Measurements from ENCODE around the gene WNT7B. TPM values are rescaled to one million over a fixed set of nuclear protein-coding genes. Genes with fewer than 3 reads are reported as not detected.

WNT7B gene
- total RNA-seq, 3 donors from 2014 or later (not counting 1 experiment from before 2014, with no cell fraction given) = not detected

DNA sequence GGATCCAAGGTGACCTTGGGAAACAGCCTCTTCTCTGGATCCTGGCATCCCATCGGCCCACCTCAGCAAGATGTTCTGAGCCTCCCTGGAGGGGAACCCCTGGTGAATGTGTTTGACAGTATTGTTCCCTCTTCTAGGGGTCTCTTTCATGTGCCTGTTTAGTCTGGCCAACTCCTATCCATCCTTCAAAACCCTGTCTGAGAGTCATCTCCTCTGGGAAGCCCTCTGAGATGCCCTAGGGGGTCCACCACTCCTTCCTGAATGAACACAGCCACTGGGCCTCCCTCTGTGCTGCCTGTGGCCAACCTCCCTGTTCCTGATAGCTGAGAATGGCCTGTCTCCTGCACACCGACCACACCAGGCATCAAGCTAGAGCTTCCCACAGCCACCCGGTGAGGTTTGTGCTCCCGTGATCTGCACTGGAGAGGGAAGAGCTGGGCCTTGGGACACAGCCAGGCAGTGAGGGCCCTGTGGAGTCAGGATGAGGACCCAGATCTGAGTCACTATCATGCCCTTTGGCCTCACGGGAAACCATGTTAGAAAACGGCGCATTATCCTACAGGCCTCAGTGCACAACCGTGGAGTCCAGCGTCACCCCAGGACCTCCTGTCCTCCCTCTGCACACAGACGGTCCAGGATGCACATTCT is 8.8 kb downstream of the WNT7B start:
- Histone ChIP-seq H3K4me1 (ENCODE audit: control insufficient read depth, insufficient read depth, low read length) (peaks cover 4% of the 10 kb centered on the region), H3K27ac (ENCODE audit: low read length) (no peak overlapping the region), H3K9me3 (ENCODE audit: control insufficient read depth, insufficient read depth, low read length) (no peaks in the 10 kb centered on the region), H3K27me3 (ENCODE audit: control insufficient read depth, insufficient read depth, low read length) (peaks cover 8% of the 10 kb centered on the region), H3K4me3 (ENCODE audit: low read length) (no peak overlapping the region), H3K36me3 (ENCODE audit: control insufficient read depth, insufficient read depth, low read length) (no peaks in the 10 kb centered on the region)
- H3K4me1 Mint-ChIP-seq = peaks cover 0 to 5% of the 10 kb centered on the region in 2 donors
- H3K4me3 Mint-ChIP-seq = no peak overlapping the region
- TF ChIP-seq, protein P1, sequence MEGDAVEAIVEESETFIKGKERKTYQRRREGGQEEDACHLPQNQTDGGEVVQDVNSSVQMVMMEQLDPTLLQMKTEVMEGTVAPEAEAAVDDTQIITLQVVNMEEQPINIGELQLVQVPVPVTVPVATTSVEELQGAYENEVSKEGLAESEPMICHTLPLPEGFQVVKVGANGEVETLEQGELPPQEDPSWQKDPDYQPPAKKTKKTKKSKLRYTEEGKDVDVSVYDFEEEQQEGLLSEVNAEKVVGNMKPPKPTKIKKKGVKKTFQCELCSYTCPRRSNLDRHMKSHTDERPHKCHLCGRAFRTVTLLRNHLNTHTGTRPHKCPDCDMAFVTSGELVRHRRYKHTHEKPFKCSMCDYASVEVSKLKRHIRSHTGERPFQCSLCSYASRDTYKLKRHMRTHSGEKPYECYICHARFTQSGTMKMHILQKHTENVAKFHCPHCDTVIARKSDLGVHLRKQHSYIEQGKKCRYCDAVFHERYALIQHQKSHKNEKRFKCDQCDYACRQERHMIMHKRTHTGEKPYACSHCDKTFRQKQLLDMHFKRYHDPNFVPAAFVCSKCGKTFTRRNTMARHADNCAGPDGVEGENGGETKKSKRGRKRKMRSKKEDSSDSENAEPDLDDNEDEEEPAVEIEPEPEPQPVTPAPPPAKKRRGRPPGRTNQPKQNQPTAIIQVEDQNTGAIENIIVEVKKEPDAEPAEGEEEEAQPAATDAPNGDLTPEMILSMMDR (IDR thresholded peaks at IDR 0.05) = no peak
- H3K27ac Mint-ChIP-seq = no peak overlapping the region
- intact Hi-C loops (cut with micrococcal nuclease) = no loop called here
- no peaks in the 10 kb centered on the region for H3K9me3 Mint-ChIP-seq
- 93% methylated on average over 9 of the region's 10 CpGs for WGBS (ENCODE audit: insufficient coverage)
- DNase-seq (no peak), ATAC-seq (no peak)
- H3K36me3 Mint-ChIP-seq = no peaks in the 10 kb centered on the region
- peaks cover 17 to 24% of the 10 kb centered on the region in 2 donors for H3K27me3 Mint-ChIP-seq (ENCODE audit: low read depth in 2 of 2)

DNA sequence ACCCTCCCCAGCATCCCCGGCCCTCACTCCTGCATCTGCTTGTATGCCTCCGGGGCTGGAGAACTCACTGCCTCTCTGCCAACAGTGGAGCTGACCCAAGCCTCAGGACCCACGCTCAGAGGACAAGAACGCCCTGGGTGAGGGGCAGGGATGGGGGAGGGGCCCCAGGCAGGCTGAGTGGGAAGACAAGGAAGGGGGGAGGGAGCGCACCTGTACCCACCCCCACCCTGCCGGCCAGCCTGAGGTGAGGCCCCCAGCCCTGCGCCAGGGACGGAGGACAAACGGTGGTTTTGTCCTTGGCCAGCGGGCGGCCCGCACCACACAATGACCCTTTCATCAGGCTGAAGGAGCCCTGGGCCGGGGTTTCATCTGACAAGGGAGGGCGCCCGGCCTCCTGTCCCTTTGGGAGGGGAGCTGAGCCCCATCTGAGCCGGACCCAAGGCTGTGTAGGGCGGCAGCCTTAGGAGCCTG is 10.0 kb downstream of the WNT7B start:
- TF ChIP-seq, protein P1 (IDR thresholded peaks at IDR 0.05) = no peak
- WGBS (ENCODE audit: insufficient coverage) = 47% methylated on average over 17 of the region's 17 CpGs
- peaks cover 4% of the 10 kb centered on the region for H3K4me1 ChIP-seq (ENCODE audit: control insufficient read depth, insufficient read depth, low read length)
- Mint-ChIP-seq H3K4me3 (no peak overlapping the region), H3K4me1 (peaks cover 0 to 5% of the 10 kb centered on the region in 2 donors), H3K27ac (no peak overlapping the region), H3K27me3 (ENCODE audit: low read depth in 2 of 2) (peaks cover 13 to 22% of the 10 kb centered on the region in 2 donors), H3K36me3 (no peaks in the 10 kb centered on the region), H3K9me3 (no peaks in the 10 kb centered on the region)
- DNase-seq (no peak), ATAC-seq (no peak)
- no peak overlapping the region for H3K4me3 ChIP-seq (ENCODE audit: low read length)
- H3K36me3 ChIP-seq (ENCODE audit: control insufficient read depth, insufficient read depth, low read length) = no peaks in the 10 kb centered on the region
- peaks cover 6% of the 10 kb centered on the region for H3K27me3 ChIP-seq (ENCODE audit: control insufficient read depth, insufficient read depth, low read length)
- no peaks in the 10 kb centered on the region for H3K9me3 ChIP-seq (ENCODE audit: control insufficient read depth, insufficient read depth, low read length)
- intact Hi-C loops (cut with micrococcal nuclease) = no loop called here
- no peak overlapping the region for H3K27ac ChIP-seq (ENCODE audit: low read length)

DNA sequence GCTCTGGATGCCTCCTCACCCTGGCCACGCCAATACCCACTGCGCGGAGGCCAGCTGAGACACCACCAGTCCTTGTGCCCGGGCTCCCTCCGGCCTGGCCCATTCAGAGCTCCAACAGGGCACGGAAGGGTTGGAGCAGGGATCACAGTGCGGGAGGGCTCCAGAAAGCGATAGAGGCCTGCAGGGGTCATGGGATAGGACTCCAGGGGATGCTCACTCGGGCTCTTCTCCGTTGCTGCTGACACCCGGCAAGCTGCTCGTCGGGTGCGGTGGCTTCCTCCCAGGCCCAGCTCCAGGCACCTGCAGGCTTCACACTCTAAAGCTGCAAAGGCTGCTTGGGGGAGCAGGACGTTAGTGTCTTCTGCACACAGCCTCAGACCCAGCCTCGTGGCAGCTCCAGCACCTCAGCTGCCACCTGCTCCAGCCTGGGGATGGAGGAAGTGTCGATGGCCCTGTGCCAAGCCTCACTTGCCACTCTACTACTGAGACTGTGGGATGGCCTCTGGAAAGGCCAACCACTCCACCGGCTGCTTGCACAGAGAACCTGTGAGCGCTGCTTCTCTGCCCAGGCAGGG is 10.6 kb downstream of the WNT7B start:
- TF ChIP-seq, protein P1 (IDR thresholded peaks at IDR 0.05) = no peak
- Histone ChIP-seq H3K27me3 (ENCODE audit: control insufficient read depth, insufficient read depth, low read length) (peaks cover 6% of the 10 kb centered on the region), H3K27ac (ENCODE audit: low read length) (no peak overlapping the region), H3K4me3 (ENCODE audit: low read length) (no peak overlapping the region), H3K9me3 (ENCODE audit: control insufficient read depth, insufficient read depth, low read length) (no peaks in the 10 kb centered on the region), H3K4me1 (ENCODE audit: control insufficient read depth, insufficient read depth, low read length) (peaks cover 2% of the 10 kb centered on the region), H3K36me3 (ENCODE audit: control insufficient read depth, insufficient read depth, low read length) (no peaks in the 10 kb centered on the region)
- intact Hi-C loops (cut with micrococcal nuclease) = no loop called here
- 40% methylated on average over 19 of the region's 19 CpGs for WGBS (ENCODE audit: insufficient coverage)
- no peak for DNase-seq
- H3K4me1 Mint-ChIP-seq = peaks cover 0 to 5% of the 10 kb centered on the region in 2 donors
- H3K9me3 Mint-ChIP-seq = no peaks in the 10 kb centered on the region
- no peaks in the 10 kb centered on the region for H3K36me3 Mint-ChIP-seq
- H3K27me3 Mint-ChIP-seq (ENCODE audit: low read depth in 2 of 2) = peaks cover 13 to 22% of the 10 kb centered on the region in 2 donors
- no peak overlapping the region for H3K27ac Mint-ChIP-seq
- ATAC-seq = no peak
- H3K4me3 Mint-ChIP-seq = no peak overlapping the region
